ENCODE measurements around the gene CX3CL1. TPM values are rescaled to one million over a fixed set of nuclear protein-coding genes. Genes with fewer than 3 reads are reported as not detected.

CX3CL1 gene
- polyA plus RNA-seq, 1 experiment: 0.02 TPM

DNA sequence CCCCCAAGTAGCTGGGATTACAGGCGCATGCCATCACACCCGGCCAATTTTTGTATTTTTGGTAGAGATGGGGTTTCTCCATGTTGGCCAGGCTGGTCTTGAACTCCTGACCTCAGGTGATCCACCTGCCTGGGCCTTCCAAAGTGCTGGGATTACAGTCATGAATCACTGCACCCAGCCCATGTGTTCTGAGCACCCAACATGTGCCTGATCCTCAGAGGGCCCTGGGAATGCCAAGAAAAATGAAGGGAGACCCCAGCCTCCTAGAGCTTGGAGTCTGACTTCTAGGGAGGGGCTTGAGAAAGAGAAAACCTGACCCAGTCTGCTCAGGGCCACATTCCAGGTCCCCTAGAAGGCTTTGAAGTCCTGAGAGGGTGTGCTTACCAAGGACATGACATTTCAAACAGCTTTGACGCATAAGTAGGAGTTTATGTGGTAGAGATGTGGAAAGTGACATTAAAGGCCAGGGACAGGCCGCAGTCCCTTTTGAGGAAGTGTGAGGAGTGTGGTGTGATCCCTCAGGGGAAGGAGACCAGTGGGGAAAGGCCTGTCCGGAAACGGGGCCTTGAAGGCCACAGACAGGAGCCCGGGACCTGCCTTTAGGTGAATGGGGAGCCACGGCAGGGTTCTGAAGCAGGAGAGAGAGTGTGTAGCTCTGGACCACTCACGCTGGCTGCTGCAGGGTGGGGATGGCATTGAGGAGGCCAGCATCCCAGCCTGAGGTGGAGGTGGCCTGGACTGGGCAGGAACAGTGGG is 14.8 kb upstream of the CX3CL1 start:
- ChIA-PET CTCF (no interaction called here), POLR2A (no interaction called here)
- no peak for DNase-seq (ENCODE audit: low read depth)
- H3K27me3 ChIP-seq (ENCODE audit: control insufficient read depth, insufficient read depth, low read length): peaks cover 18% of the 10 kb centered on the region
- H3K4me3 ChIP-seq (ENCODE audit: low read depth, low read length): no peak overlapping the region
- no peaks in the 10 kb centered on the region for H3K36me3 ChIP-seq (ENCODE audit: control insufficient read depth, insufficient read depth, low read length)
- TF ChIP-seq, protein P1, sequence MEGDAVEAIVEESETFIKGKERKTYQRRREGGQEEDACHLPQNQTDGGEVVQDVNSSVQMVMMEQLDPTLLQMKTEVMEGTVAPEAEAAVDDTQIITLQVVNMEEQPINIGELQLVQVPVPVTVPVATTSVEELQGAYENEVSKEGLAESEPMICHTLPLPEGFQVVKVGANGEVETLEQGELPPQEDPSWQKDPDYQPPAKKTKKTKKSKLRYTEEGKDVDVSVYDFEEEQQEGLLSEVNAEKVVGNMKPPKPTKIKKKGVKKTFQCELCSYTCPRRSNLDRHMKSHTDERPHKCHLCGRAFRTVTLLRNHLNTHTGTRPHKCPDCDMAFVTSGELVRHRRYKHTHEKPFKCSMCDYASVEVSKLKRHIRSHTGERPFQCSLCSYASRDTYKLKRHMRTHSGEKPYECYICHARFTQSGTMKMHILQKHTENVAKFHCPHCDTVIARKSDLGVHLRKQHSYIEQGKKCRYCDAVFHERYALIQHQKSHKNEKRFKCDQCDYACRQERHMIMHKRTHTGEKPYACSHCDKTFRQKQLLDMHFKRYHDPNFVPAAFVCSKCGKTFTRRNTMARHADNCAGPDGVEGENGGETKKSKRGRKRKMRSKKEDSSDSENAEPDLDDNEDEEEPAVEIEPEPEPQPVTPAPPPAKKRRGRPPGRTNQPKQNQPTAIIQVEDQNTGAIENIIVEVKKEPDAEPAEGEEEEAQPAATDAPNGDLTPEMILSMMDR (IDR thresholded peaks at IDR 0.05; ENCODE audit: insufficient read depth, low read depth, low read length): no peak

GRCh38 chr16:57358086-57358420 is 14.2 kb upstream of the CX3CL1 start:
- Histone ChIP-seq H3K36me3 (ENCODE audit: control insufficient read depth, insufficient read depth, low read length) (no peaks in the 10 kb centered on the region), H3K27me3 (ENCODE audit: control insufficient read depth, insufficient read depth, low read length) (peaks cover 15% of the 10 kb centered on the region), H3K4me3 (ENCODE audit: low read depth, low read length) (no peak overlapping the region)
- DNase-seq (ENCODE audit: low read depth): no peak
- CTCF ChIA-PET: no interaction called here
- TF ChIP-seq, protein P1 (IDR thresholded peaks at IDR 0.05; ENCODE audit: insufficient read depth, low read depth, low read length): no peak
- POLR2A ChIA-PET: no interaction called here

DNA sequence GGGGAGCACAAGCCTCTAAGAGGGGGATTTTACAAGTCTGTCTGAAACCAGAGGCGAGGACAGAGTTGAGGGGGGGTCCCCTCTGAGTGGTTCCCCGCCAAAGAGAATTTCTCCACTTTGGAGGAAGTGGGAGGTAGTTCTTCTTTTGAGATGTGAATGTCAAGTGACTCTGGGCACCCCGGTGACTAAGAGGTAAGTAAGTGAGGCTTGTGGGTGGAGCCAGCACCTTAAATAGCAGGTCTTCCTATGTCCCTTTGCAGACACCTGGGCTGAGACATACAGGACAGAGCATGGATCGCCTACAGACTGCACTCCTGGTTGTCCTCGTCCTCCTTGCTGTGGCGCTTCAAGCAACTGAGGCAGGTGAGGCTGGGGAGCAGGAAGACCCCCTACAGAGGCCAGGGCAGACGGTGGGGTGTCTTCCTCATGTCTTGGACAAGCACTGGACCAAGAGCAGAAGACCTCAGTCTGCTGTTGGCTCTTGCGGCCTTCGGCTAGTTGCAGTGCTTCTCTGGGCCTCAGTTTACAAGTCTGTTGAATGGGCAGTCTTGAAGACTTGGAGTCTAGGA is 13.7 kb upstream of the CX3CL1 start, which contains the start of gene CCL22:
CCL22 (plus strand) TSS at position 257 of the 569 bp plus-strand sequence; CDS start at position 291, 34 bp downstream.
- ChIA-PET POLR2A (no interaction called here), CTCF (no interaction called here)
- no peak for DNase-seq (ENCODE audit: low read depth)
- Histone ChIP-seq H3K36me3 (ENCODE audit: control insufficient read depth, insufficient read depth, low read length) (no peaks in the 10 kb centered on the region), H3K4me3 (ENCODE audit: low read depth, low read length) (no peak within 1 kb of the TSS), H3K27me3 (ENCODE audit: control insufficient read depth, insufficient read depth, low read length) (peaks cover 17% of the 10 kb centered on the region)
- TF ChIP-seq, protein P1 (IDR thresholded peaks at IDR 0.05; ENCODE audit: insufficient read depth, low read depth, low read length): no peak

DNA sequence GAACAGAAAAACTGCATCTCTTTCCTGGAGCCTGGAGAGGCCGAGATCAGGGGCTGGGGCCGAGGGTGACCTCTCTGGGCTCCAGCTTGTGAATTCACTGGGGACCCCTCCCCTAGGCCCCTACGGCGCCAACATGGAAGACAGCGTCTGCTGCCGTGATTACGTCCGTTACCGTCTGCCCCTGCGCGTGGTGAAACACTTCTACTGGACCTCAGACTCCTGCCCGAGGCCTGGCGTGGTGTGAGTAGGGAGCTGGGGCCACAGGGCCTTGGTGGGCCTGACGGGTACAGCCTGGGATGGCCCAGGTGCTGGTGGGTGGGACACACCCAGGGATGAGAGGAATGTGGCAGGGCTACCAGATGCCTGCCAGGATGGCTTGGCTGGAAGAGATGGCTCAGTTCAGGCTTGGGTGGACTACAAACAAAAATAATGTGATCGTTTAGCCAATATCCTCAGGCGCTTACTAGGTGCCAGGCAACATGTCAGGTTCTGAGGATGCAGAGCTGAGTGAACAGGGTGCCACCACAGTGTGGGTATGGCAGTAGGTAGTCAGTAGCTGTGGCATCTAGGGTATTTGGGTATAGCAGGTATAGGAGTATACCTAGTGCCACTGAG is 11.9 kb upstream of the CX3CL1 start:
- ChIA-PET CTCF (interaction anchor here (1.1 kb wide), 1 partner anchor 12 kb away, joined by 3 read pairs; the partner anchor contains the start of gene CX3CL1), POLR2A (no interaction called here)

GRCh38 chr16:57361404-57361803 is 10.9 kb upstream of the CX3CL1 start:
- ChIA-PET POLR2A (no interaction called here), CTCF (interaction anchor here (1.1 kb wide), 1 partner anchor 11 kb away, joined by 3 read pairs; the partner anchor contains the start of gene CX3CL1)
- no peak overlapping the region for H3K4me3 ChIP-seq (ENCODE audit: low read depth, low read length)
- no peak for DNase-seq (ENCODE audit: low read depth)
- H3K27me3 ChIP-seq (ENCODE audit: control insufficient read depth, insufficient read depth, low read length): peaks cover 21% of the 10 kb centered on the region
- no peaks in the 10 kb centered on the region for H3K36me3 ChIP-seq (ENCODE audit: control insufficient read depth, insufficient read depth, low read length)
- TF ChIP-seq, protein P1 (IDR thresholded peaks at IDR 0.05; ENCODE audit: insufficient read depth, low read depth, low read length): no peak

More for the DNA sequence above, 11.9 kb upstream of the CX3CL1 start:
- no peak overlapping the region for H3K4me3 ChIP-seq (ENCODE audit: low read depth, low read length)
- H3K36me3 ChIP-seq (ENCODE audit: control insufficient read depth, insufficient read depth, low read length): no peaks in the 10 kb centered on the region
- DNase-seq (ENCODE audit: low read depth): no peak
- peaks cover 17% of the 10 kb centered on the region for H3K27me3 ChIP-seq (ENCODE audit: control insufficient read depth, insufficient read depth, low read length)
- TF ChIP-seq, protein P1 (IDR thresholded peaks at IDR 0.05; ENCODE audit: insufficient read depth, low read depth, low read length): no peak

Data from BJ (cell line).